ENCODE measurements around the gene PIK3CB.
A peak's percentile ranks its signal among the peaks of the same experiment; 100 is the strongest.
"Not testable (repeated sequence)": the region's sequence is repeated elsewhere in the genome, so short reads cannot be mapped to it uniquely, and the experiment has no call there.

PIK3CB gene

DNA sequence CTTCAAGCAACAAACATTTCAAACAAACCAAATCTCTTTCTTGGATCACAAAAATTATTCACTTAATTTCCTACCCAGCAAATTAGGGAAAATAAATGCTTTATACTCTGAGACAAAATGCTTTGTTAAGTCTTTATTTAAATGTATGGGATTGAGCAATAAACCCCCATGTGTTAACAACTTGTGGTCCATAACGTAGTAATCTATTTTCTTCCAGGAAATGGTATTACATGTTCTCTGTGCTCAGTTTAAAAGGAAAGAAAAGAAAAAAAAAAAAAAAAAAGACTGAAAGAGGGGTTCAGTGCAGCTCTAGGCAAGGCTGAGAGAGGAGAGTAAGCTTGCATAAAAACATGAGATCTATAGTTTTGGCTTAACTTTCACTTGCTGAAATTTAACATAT, 102.3 kb downstream of the PIK3CB start:
- no peak for DNase-seq

DNA sequence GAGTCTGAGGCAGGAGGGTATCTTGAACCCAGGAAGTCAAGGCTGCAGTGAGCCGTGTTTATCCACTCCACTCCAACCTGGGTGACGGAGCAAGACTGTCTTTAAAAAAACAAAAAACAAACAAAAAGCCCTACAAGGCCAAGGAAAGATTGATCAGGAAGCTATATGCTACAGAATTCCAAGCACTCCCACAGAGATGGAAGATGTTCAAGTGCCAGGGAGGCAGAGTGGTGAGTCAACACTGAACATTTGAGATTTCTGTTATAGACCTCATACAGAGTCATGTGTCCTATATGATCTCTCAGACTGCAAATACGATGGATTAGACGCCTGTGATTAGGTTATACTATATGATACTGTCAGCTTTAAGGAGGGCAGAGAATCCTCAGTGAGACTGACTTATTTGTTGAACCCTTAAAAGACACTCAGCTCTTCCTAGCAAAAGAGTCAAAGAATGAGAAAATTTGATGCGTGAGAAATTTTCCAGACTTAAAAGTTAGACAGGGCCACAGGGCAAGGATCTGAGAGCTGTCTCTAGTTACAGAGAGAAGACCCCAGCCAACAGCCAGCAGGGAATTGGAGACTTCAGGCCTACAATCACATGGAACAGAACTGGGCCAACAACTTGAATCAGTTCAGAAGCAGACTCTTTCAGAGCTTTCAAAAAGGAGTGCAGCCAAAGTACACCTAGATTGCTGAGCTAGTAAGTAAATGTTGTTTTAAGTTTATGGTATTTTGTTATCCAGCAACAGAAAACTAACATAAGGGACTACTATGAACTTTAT, 107.6 kb downstream of the PIK3CB start:
- DNase-seq, result peak; percentile 42

- DNase-seq, result not testable (repeated sequence)
Measured at GRCh38 chr3:138726042-138726441, 108.7 kb downstream of the PIK3CB start.

DNA sequence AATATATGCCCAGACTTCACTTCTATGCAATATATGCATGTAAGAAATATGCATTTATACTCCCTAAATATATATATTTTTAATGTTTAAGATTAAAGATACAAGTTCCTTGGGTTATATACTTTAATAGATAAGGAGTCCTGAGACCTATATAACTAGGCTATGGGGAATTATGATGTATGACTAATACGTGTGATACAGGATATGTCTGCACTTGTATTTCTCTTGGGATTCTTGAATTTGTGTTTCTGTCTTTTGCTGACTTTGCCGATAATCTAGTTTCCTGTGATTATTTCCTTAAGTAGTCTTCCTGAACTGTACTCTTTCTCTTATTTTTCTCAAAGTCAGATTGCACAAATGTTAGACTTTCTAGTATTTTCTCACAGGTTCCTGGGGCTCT, 109.6 kb downstream of the PIK3CB start:
- no peak for DNase-seq

DNA sequence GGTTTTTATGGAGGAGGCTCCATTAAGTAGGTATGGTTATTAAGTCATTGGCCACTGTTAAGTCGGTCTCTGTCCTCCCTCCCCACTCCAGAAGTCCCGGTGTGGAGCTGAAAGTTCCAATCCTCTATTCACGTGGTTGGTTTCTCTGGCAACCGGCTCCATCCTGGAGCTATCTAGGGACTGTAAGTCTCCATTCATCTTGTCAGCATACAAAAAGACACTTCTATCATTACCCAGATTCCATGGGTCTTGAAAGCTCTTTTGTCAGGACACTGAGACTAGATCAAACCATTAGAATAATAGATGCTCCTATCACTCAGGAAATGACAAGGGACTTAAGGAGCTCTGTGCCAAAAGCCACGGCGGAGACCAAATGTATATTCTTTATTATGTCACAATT, 110.3 kb downstream of the PIK3CB start:
- no peak for DNase-seq

- DNase-seq, result no peak
Measured at GRCh38 chr3:138718849-138719248, 115.9 kb downstream of the PIK3CB start.

GRCh38 chr3:138717348-138717747, 117.4 kb downstream of the PIK3CB start:
- no peak for DNase-seq

DNA sequence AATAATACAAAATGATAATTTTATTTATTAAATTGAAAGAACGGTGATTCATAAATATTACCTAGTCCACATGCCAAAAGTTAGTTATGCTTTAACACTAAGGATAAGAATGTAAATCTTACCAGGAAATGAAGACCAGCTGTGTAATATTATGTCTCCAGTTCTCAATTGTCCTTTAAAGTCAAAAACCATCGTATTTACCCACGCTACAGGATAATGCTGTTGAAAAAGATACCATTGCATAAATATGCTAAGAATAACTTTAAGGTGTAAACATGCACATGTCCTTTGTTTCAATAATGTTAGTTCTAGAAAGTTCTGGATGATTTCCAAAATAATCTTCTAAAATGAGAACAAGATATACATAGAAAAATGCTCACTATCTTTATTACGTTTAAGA, 122.6 kb downstream of the PIK3CB start:
- no peak for DNase-seq

GRCh38 chr3:138705675-138706074, 129.1 kb downstream of the PIK3CB start:
- no peak for DNase-seq

DNA sequence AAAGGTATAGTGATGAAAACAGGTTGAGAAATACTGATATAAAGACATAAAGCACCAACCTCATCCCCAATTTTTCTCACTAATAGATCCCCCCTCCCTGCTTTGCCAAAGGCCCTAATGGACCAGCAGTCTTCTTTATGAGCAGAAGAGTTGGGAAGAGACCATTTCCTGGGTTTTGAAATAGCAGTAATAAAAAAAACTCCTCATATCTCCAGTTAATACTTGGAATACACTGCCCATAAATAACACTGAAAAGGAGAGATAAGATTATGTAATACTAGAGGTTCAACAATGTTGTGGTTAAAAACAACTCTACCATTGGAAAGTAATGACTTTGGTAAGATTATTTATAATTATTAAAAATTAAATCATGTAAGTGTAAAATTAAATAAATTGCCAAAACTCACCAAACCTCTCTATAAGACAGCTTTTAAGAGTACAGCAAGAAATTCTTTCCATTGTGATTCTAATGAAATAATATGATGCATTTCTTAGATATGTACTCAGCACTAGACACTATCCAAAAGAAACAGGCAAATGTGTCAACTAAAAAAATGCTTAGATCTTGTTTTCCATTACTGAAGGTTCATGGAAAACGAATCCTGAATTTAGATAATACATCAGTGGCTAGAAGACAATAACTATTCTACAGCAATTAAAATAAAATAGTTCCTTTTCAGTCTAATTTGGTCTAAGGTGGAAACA, 137.9 kb downstream of the PIK3CB start:
- DNase-seq, result no peak

GRCh38 chr3:138694287-138695007, 140.3 kb downstream of the PIK3CB start:
- DNase-seq, result peak; percentile 98

- no peak for DNase-seq
Measured at GRCh38 chr3:138692152-138692551, 142.6 kb downstream of the PIK3CB start.

DNA sequence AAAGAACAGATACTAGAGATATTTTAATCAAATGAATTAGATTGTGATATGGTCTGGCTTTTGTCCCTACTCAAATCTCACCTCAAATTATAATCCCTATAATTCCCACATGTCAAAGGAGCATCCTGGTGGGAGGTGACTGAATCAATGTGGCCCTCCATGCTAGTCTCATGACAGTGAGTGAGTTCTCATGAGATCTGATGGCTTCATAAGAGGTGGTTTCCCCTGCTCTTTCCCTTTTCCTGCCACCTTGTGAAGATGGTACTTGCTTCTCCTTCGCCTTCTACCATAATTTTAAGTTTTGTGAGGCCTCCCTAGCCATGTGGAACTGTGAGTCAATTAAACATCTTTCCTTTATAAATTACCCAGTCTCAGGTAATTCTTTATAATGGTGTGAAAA, 143.4 kb downstream of the PIK3CB start:
- no peak for DNase-seq

DNA sequence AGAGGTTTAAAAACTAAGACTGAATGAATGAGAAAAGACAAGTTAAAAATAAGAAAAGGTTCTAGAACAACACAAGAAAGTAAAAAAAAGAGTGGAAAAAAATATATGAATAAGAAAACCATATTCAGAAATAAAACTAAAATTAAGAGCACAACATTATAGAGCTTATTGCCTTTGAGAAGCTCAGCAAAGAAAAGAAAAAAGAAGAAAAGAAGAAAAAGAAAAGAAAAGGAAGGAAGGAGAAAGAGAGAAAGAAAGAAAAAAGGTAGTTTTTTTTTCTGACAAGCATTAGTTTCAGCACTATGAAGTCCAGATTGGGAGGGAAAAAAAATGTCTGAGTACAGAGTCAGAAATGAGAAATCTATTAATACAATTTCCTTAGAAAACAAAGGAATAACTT, 144.7 kb downstream of the PIK3CB start:
- DNase-seq, result no peak

- DNase-seq, result no peak
Measured at GRCh38 chr3:138688871-138689299, 145.8 kb downstream of the PIK3CB start.

DNA sequence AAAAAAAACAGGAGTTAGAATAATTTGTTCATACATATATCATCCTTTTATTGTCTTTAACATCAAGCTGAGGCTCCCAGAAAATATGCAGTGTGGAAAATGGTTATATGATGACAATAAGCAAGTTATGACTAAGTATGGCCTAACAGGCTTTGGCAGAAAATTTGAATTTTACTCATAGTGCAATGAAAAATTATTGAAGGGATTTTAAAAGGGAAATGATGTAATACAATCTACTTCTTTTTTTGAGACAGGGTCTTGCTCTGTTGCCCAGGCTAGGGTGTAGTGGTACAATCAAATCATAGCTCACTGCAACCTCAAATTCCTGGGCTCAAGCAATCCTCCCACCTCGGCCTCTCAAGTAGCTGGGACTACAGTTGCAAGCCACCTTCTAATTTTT, 147.5 kb downstream of the PIK3CB start:
- DNase-seq, result no peak

GRCh38 chr3:138686771-138687221, 147.9 kb downstream of the PIK3CB start:
- peak; percentile 91 for DNase-seq

GRCh38 chr3:138684396-138684795, 150.3 kb downstream of the PIK3CB start:
- DNase-seq, result no peak

DNA sequence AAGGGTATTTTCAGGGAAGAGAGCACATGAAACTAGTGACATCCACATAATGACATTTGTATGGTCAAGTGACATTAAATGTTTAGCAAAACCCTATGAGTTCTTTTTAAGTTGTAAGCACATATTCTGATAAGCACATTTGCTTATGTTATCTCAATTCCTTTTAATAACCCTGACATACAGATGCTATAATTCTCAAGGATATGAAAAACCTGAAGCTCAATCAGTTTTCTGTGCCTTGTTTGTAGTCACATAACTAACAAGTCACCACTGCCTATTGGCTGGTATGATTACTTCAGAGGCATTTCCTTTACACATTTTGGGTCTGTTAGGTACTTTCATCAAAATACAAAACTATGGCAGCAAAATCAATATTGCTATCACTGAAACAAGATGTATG, 152.1 kb downstream of the PIK3CB start:
- DNase-seq, result no peak

DNA sequence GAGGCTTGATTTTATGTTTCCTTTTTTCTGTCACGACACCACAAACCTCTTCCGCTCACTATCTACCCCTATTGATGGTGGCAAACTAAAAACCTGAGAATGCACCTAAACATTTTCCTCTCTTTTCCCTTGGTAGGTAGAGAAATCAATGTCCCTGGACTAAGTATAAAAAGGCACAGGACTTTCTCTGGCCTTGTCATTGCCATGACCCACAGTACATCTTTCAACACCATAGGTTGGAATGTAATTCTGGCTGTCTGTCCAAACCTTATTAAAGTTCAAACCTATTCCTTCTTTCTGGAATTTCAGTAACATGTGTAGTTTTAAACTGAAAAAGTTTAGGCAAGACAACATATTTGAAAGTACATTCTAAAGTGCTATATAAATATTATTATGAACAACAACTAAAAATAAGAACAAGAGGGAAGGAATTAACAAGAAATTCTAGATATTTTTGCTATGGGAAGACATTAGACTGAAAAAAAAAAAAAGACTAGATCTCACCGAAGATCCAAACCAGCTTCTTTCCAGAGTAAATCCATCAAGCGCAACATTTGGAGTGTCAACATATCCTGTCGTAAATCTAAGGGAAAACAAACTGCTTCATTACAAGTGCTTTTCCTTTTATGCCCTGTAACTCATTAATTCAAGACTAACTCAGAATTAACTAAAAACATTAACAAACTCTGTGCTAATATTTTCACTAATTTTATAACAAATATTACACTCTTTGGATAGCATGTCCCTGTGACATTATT, 153.1 kb downstream of the PIK3CB start:
- DNase-seq, result no peak

- not testable (repeated sequence) for DNase-seq
Measured at GRCh38 chr3:138680974-138681373, 153.8 kb downstream of the PIK3CB start.

DNA sequence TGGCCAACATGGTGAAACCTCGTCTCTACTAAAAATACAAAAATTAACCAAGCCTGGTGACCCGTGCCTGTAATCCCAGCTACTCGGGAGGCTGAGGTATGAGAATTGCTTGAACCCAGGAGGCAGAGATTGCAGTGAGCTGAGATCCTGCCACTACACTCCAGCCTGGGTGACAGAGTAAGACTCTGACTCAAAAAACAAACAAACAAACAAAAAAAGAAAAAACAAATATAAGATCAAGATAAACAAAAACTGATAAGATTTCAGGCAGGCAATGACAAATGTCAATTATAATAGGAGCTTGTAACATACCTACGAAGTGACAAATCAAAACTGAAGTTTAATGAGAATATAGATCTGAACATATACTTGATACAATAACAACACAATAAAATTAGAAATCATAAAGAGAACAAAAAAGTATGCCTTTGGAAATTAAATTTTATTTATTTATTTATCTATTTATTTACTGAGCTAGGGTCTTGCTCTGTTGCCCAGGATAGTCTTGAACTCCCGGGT, 155.8 kb downstream of the PIK3CB start:
- no peak for DNase-seq

- DNase-seq, result no peak
Measured at GRCh38 chr3:138678086-138678485, 156.6 kb downstream of the PIK3CB start.

Data from fibroblast of skin of right quadriceps (primary cell).